ENCODE data around the gene HERPUD2.
"Not testable (repeated sequence)": the region's sequence is repeated elsewhere in the genome, so short reads cannot be mapped to it uniquely, and the experiment has no call there.

HERPUD2 gene

DNA sequence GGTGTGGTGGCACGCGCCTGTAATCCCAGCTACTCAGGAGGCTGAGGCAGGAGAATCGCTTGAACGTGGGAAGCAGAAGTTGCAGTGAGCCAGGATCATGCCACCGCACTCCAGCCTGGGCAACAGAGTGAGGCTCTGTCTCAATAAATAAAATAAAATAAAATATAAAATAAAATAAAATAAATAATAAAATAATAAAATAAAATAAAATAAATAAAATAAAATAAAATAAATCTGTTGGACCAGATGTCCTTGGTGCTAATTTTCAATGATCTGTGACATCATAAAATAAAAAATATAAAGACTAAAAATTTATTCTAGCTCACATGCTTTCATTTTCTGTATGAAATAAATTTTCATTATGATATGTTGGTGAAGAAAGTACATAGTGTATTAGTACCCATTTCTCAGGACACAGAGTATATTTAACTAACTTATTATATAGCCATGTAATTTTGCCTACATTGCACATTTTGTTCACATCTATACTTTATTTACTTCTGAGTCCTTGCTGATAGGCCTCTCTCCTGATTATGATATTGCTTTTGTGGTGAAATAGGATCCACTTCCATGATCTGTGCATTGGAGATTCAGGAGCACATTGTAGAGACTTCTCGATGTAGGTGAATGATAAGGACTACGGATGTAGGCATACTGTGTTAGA, 17.8 kb upstream of the HERPUD2 start:
- DNase-seq: no peak

DNA sequence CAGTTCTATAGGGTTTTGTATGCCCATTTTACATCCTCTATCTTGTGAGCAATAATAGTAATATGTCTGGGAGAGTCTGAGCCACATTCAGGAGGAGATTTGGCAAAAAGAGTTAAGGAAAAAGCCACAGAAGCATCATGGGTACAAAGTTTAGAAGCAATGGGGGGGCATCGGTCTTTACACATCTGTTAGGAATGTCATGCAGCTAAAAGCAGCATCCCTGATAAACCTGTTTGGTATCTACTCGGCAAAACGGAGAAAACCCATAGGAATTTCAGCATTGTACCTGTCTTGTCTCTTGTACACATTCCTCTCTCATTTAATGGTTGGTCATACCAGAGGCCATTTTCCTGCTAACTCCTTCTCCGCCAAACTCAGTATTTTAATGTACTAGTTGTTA, 12.5 kb upstream of the HERPUD2 start:
- no peak for DNase-seq

DNA sequence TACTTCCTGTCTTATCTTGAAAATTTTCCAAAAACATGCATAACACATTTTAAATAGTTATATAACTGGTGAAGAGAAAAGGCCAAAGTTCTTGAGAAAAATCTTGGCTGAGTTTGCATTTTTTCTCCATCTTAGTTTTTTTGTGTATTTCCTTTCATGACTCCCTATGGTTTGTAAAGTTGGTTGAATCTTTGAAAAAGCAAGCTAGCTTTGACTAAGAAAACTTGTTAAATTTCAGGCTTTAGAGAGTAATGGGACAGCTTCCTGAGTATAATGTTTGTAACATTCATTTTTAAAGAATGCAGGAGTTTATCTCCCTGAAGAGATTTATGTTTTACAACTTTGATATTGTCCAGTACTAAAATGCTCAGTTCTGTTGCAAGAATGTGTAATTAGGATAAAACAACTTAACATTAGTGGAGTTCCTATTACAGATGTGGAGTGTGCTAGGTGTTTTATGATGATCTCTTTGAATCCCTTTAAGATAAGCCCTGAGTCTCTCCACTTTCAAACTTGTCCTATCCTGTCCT, 11.1 kb upstream of the HERPUD2 start:
- DNase-seq: no peak

DNA sequence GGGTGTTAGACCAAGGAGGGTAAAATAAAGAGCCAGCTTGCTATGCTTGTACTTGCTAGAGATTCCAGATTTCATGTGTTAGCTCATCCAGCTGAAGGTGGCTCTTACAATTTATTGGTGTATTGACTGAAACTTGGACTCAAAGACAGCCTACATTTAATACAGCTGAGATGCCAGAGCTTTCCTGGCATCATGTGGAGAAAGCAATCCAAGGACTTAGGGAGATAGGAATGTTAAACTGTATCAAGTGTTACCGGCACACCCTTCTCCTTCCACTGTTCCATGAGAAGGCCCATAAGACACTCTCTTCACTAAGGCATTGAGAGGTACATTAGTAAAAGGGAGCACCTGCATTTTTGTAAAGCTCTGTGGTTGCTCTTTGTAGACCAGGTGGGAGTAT, 9.3 kb upstream of the HERPUD2 start:
- no peak for DNase-seq

DNA sequence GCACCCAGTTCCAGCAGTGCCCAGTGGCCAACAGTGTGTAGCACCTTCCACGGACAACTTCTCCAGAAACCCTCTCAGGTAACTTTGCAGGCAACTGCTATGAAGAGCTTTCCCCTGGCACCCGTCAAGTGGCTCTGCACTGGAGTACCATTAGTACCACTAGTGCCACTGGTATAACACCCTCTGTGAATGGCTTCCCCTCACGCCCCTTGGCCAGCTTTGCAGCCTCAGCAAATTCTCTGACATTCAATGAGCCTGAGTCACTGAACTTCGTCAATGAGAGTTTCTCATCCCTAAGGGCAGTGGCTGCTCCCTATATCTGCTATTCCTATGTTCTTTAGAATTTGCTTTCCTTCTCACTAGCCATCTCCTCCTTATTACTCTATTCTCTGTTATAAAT, 7.6 kb upstream of the HERPUD2 start:
- DNase-seq: no peak

DNA sequence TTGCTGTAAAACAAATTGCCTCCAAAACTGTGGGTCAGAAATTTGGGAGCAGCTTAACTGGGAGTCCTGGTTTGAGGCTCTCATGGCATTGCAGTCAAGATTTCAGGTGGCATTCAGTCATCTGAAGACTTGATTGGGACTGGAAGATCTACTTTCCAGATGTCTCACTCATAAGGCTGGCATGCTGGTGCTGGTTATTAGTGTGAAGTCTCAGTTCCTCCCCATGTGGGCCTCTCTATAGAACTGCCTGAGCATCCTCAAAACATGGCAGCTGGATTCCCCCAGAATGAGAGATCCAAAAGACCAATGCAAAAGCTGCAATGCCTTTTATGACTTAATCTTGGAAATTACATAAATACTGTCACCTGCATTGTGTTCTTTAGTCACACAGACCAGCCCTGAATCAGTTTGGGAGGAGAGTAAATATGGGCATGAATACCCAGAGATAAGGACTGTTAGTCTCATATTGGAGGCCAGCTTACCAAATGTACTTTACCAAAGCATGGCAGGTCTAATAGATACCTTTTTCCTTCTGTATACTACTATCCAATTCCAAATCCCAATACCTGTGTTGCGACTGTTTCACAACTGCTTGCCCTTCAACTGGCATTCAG, 6.5 kb upstream of the HERPUD2 start:
- DNase-seq: no peak

DNA sequence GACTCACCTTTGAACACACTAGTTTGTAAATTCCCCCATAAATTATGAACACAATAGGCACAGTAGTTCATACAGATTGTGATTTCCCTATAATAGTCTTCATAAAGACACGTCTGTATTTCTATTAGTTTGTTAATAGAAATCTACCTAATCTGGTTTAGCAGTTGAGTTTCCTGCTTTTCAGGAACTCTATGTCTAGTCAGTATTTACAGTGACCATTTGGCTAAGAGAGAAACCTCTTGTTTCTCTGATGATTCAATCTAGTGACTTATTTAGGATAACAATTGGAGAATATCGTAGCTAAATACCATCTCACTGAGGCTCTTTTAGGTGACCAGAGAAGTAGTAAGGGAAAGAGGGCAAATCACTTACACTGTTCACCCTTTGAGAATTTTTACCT, 5.9 kb upstream of the HERPUD2 start:
- no peak for DNase-seq

DNA sequence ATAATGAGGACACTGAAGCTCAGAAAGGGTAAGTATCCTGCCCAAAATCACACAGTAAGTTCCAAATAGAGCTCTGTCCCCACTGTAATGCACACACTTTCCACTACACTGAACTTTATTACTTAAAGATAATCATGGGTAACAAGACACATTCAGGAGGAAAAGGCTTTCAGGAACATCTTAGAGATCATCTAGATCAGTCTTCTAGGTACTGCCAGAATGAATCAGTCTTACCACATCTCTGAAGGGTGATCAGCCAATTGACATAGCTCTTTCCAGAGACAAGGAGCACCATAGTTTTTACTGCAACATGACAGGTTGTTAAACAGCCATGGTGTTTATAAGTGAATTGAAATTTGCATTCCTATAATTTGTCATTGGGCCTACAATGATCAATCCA, 5.4 kb upstream of the HERPUD2 start:
- no peak for DNase-seq

DNA sequence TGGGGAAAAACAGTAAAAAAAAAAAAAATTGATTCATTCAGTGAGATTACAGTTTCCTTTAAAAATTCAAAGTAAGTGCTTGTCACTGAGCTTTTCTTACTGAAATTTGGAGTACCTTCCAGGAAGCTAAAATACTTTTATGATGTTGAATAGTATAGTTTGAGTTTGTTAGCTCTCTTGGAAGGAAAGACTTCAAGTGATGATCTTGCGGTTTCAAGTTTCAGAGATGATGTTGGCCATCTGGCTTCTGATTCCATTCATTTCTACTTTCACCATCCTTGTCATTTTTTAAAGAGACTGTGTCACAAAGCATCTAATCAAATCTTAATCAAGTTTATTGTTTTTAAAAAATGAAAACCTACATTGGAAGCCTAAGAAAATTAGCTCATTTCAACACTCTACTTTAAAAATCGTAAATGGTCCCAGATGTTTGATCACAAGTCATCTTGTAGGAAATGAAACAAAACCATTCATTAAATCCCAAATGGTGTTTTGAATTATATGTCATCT, 4.9 kb upstream of the HERPUD2 start:
- no peak for DNase-seq

DNA sequence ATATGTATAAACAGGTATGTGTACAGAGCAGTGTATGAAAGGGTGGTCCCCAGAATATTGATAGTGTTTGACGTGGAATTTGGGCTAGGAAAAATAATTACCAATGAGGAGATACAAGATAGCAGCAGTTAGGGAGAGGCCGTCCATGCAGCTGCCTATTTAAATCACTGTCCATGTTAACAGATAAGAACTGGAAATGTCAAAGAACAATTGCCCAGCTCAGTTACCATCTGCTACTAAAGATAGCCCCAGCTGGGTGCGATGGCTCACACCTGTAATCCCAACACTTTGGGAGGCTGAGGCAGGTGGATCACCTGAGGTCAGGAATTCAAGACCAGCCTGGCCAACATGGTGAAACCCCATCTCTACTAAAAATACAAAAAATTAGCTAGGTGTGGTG, 3.4 kb upstream of the HERPUD2 start:
- not testable (repeated sequence) for DNase-seq

DNA sequence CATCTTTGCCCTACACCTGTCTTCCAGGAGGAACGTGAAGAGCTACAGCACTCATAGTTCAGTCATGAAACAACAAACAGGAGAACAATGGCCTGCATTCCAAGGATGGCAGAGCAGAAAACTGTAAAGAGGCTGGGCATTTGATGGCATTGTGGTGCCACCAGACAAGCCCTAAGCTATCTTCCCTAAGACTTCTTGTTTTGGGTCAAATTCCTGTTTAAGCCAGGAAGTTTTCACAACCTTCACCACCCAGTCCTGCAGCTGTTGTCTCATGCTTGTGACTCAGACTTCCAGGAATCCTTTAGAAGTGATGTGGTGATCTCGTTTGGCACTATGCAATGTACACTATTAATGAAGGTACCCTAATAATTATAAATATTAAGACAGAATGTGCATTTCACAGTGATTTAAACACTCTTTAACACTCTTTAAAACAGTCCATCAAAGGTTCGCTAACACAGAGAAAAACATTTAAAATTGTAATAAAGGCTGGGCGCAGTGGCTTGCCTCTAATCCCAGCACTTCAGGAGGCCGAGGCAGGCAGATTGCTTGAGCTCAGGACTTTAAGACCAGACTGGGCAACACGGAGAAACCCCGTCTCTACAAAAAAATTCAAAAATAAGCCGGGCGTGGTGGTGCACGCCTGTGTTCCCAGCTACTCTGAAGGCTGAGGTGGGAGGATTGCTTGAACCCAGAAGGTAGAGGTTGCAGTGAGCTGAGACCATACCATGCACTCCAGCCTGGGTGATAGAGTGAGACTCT, 2.7 kb upstream of the HERPUD2 start:
- DNase-seq: no peak

DNA sequence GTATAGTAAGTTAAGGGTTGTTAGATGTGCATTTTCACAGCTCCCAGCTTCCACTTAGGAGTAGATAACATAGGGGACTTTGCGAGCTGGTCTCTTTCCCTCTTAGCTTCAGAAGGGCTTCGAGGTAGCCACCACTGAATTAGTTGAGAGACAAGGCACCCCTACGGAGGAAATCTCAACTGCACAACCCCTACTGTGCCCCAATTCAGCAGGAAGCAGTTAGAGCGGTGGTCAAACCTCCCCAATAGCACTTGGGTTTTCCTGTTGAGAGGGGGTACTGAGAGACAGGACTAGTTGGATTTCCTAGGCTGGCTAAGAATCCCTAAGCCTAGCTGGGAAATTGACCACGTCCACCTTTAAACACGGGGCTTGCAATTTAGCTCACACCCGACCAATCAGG, 1.1 kb upstream of the HERPUD2 start:
- no peak for DNase-seq

DNA sequence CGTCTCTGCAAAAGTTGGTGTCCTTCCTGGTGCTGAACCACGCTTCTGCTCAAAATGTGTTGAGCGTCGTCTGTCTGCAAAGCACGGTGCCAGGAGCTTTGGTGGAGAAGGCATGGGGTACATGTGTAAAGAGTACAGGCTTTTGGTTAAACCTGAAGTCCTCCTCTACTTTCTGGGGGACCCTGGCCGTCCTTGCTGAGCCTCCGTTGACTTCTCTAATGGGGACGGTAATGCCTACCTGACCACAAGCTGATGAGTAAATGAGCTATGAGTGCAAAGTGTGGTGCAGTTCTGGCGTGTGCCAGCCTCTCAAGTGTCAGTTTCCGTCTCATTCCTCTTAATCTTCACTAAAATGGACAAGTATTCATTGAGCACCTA, 527 bp upstream of the HERPUD2 start:
- no peak for DNase-seq

DNA sequence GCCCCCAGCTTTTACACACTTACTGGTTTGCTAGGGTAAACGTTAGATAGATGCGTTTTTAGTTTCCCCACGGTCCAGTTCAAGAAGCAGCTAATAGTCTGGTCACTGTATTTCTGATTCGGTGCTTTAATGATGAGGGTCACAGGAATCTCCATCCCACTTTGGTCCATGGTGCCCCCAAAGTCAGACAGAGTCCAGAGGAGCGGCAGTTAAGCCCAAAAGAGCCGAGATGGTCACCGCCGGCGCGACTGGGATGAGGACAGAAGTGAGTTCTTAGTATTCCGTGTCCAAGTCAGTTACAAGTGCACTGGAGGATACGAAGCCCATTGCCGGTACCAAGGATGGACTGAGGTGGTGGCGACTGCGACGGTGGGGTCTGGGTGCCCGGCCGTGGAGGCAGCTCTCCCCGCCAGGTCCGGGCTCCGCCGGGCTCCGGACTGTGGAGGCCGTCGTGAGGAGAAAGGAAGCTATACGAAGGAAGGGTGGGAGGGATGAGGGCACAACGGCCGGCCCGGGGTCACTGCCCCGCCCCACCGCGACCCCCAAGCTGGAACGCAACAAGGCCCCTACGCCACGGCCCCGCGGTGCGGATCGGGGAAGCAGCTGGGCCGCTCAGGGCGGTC, 663 bp downstream of the HERPUD2 start:
- no peak for DNase-seq

DNA sequence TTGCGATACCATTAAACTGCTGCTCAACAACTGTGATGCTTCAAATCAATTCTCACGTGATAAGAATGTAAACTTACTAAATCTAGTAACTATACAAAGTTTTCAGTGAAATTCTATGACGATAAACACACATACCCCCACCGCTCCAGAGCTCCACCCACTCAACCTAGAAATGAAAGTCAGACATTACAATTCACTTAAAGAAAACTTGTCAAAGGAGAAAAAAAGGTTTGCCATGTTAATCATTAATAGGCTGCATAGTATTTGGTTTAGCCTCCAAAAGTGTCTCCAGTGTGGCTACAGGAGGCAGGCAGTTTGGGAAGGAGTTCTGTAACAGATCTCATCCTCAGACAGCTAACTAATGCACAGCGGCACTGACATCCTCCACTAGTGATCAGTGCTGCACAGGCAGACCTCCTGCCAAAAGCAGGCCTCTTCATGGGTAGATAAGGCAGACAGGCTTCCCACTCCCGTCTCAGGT, 3.1 kb downstream of the HERPUD2 start:
- DNase-seq: peak; percentile 26

DNA sequence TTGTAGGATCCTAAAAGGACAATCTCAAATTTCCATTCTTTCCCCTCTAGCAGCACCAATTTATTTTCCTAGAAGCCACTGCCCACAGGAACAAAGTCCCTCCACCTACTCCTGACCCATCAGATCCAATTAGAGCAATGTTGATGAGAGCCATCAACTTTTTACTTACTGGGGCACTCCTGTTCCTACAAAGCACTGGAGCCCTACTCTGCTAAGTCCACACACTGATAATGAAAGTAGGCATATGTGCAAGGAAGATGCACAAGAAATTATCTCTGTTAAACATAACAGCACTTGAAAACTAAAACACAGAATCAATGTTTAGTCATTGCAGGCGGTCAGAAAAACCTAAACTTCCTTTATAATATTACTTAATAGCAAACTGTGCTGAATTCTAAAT, 3.6 kb downstream of the HERPUD2 start:
- DNase-seq: no peak

DNA sequence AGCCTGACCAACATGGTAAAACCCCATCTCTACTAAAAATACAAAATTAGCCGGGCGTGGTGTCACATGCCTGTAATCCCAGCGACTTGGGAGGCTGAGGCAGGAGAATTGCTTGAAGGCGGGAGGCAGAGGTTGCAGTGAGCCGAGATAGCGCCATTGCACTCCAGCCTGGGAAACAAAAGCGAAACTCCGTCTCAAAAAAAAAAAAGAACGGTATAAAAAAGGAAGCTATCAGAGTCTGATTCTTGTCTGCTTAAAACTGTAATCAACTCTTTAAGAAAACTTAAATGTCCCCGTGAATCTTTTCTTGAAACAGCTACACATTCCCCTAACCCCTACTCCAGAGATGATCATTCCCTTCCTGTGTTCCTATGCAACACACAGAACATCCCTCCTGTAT, 4.3 kb downstream of the HERPUD2 start:
- not testable (repeated sequence) for DNase-seq

DNA sequence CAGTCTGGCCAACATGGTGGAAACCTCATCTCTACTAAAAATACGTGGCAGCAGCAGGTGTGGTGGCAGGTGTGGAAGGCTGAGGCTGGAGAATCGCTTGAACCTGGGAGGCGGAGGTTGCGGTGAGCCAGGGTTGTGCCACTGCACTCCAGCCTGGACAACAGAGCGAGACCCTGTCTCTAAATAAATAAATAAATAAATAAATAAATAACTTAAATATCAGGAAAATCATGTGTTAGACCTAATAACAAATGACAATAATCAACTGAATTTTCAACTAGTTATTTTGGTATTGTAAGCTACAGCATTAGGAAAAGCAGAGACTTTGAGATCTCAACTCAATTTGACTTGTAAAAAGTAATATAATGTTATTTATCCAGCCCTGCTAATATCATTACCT, 9.2 kb downstream of the HERPUD2 start:
- DNase-seq: no peak

DNA sequence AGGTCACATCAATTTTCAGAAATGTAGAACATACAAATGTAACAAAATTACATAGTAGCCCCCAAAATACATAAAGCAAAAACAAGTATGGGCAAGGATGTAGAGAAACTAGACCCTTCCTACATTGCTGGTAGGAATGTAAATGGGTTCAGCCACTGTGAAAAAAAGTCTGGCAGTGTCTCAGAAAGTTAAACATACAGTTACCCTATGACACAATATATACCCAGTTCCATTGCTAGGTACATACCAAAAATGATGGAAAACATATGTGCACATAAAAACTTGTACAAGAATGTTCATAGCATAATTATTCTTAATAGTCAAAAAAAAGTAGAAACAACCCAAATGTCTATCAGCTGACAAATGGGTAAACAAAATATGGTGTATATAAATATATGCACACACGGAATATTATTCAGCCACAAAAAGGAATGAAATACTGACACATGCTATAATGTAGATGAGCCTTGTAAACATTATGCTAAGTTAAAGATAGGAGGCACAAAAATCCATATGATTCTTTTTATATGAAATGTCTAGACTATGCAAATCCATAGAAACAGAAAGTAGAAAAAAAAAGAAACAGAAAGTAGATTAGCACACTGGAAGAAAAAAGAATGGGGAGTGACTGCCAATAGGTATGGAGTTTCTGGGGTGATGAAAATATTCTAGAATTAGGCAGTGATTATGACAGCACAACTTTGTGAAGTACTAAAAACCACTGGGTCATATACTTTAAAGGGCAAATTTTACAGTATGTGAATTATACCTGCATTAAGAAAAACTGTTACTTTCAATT, 13.5 kb downstream of the HERPUD2 start:
- no peak for DNase-seq

DNA sequence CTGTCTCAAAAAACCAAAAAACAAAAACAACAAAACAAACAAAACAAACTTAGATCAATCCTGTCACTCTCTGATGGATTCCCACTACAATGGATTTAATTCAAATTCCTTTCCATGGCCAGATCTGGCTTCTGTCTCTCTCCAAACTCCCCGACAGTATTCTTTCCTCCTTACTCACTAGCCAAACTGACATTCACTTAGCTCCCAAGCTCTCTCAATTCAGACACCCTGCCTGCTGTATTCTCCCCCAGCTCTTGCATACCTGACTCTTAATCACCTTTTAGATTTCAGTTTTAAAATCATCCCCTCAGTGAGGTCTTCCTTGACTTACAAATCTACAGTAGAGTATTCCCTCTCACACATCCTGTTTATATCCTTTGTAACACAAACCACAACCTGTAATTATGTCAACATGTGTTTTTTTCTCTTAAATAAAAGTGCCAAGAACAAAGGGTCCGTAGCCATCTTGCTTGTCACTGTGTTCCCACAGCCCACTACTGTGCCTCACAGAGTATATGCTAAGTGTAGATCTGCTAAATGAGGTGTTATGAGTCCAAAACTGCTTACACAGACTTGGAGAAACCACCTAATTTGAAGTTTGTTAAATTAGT, 14.4 kb downstream of the HERPUD2 start:
- no peak for DNase-seq

DNA sequence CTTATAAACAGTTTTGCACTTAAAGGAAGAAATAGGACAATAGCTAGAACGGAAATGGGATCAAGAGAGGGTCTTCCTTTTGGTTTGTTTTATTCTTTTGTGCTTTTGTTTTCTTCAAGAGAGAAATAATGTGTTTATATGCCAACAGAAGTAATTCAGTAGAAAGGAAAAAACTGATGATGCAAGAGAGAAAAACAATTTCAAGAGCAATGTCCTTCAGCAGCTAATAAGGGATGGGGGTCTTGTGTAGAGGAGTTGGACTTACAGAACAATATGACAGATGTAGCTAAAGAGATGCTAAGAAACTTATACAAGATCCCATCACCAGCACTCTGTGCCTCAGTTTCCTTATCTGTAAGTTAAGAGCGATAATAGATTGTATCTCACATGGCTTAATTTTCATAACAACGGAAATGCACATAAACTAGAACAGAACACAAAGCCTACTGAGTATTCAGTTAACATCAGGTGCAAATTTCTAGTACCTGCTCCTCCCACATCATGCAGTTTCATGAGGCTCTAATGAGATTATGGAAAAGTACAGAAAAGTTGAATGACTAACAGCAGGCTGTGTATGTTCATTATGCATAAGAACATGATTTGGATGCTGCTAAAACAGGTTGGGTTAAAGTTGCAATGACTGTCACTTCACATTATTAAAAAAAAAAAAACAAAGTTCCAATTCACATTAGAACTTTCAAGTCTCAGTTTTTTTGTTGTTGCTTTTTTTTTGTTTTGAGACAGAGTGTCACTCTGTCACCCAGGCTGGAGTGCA, 17.2 kb downstream of the HERPUD2 start:
- DNase-seq: no peak

Measured in activated effector memory CD4-positive, alpha-beta T cell treated with Interleukin-2 at 50 U/mL for 16 hours (primary cell).